ENCODE results near the gene PRR36.
A peak's percentile ranks its signal among the peaks of the same experiment; 100 is the strongest.

DNA sequence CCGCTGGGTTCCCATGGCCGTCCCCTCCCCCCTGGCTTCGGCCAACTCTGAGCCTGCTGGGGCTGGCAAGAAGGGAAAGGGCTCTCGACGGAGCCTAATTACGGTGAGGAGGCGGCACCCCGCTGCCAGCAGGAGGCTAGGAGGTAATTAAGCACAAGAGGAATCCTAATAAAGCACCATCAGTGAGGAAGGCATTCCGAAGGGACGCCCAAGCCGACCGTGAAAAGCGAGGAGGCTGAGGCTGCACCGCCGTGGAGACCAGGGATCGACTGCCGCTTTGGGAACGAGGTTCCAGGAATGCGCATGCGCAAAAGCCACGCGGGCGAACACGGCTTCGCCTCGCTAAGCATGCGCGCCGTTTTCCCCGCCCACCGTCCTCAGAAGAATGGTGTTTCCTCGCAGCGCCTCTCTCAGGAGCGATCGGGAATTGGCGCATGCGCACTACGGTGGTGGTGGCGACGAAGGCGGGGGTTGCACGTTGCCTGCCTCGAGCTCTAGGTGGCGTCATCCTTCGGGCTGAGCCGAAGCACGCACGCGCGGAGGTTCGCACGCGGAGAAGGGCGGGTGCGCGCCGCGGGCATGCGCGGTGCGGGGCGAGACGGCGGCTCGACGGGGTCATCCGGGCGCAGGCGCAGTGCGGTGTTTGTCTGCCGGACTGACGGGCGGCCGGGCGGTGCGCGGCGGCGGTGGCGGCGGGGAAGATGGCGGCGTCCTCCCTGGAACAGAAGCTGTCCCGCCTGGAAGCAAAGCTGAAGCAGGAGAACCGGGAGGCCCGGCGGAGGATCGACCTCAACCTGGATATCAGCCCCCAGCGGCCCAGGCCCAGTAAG, 29.3 kb upstream of the PRR36 start, which contains the start of gene MAP2K7:
- TF ChIP-seq, protein P1, sequence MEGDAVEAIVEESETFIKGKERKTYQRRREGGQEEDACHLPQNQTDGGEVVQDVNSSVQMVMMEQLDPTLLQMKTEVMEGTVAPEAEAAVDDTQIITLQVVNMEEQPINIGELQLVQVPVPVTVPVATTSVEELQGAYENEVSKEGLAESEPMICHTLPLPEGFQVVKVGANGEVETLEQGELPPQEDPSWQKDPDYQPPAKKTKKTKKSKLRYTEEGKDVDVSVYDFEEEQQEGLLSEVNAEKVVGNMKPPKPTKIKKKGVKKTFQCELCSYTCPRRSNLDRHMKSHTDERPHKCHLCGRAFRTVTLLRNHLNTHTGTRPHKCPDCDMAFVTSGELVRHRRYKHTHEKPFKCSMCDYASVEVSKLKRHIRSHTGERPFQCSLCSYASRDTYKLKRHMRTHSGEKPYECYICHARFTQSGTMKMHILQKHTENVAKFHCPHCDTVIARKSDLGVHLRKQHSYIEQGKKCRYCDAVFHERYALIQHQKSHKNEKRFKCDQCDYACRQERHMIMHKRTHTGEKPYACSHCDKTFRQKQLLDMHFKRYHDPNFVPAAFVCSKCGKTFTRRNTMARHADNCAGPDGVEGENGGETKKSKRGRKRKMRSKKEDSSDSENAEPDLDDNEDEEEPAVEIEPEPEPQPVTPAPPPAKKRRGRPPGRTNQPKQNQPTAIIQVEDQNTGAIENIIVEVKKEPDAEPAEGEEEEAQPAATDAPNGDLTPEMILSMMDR (IDR thresholded peaks at IDR 0.05) = peak; percentile 13 to 70 (median 37)
- TF ChIP-seq POLR2AphosphoS5 (IDR thresholded peaks at IDR 0.05; ENCODE audit: insufficient read depth in 1 of 2, low read depth in 1 of 2) (peak; percentile 95 to 97), POLR2A (IDR thresholded peaks at IDR 0.05) (peak in 1 of 2 donors; percentile 84)

Data from vagina (tissue), 2 donors.